HEK293 (cell line): ENCODE measurements around the gene CDK4.
A peak's percentile ranks its signal among the peaks of the same experiment; 100 is the strongest.

Source experiments
- EGR2 ChIP-seq: fragments of 450-650 bp; formaldehyde crosslinking; IDR thresholded peaks from 2 replicates; pipeline ENCODE4 v1.5.1; 2016; ENCODE audit warnings: low read depth, missing biosample characterization, missing genetic modification characterization
- ELK4 ChIP-seq: IDR thresholded peaks from 2 replicates; pipeline ENCODE4 v1.6.1; 2011; ENCODE audit warnings: mild to moderate bottlenecking, low read depth, low read length, borderline replicate concordance
- GFI1B ChIP-seq: fragments of 450-650 bp; formaldehyde crosslinking; IDR thresholded peaks from 2 replicates; pipeline ENCODE4 v1.5.1; 2016; ENCODE audit warnings: missing biosample characterization, missing genetic modification characterization
- GLI4 ChIP-seq: fragments of 450-650 bp; formaldehyde crosslinking; IDR thresholded peaks from 2 replicates; pipeline ENCODE4 v1.5.1; 2016; ENCODE audit warnings: missing biosample characterization, missing genetic modification characterization
- IKZF3 ChIP-seq: fragments of 450-650 bp; IDR thresholded peaks from 2 replicates; pipeline ENCODE4 v1.5.0; 2018; ENCODE audit warnings: missing biosample characterization, mild to moderate bottlenecking, missing genetic modification characterization, moderate library complexity
- PATZ1 ChIP-seq: fragments of 450-650 bp; formaldehyde crosslinking; IDR thresholded peaks from 2 replicates; pipeline ENCODE4 v1.5.1; 2016; ENCODE audit warnings: missing biosample characterization, missing genetic modification characterization
- PRDM10 ChIP-seq: fragments of 450-650 bp; formaldehyde crosslinking; IDR thresholded peaks from 2 replicates; pipeline ENCODE4 v1.5.1; 2016; ENCODE audit warnings: missing biosample characterization, missing genetic modification characterization
- PRDM4 ChIP-seq: fragments of 450-650 bp; formaldehyde crosslinking; IDR thresholded peaks from 2 replicates; pipeline ENCODE4 v1.5.1; 2017; ENCODE audit warnings: missing biosample characterization, missing genetic modification characterization
- RBAK ChIP-seq: fragments of 450-650 bp; formaldehyde crosslinking; IDR thresholded peaks from 2 replicates; pipeline ENCODE4 v1.5.1; 2016; ENCODE audit warnings: missing biosample characterization, missing genetic modification characterization
- SP2 ChIP-seq: fragments of 450-650 bp; formaldehyde crosslinking; IDR thresholded peaks from 2 replicates; pipeline ENCODE4 v1.5.1; 2016; ENCODE audit warnings: missing biosample characterization, missing genetic modification characterization
- SP3 ChIP-seq: fragments of 450-650 bp; formaldehyde crosslinking; IDR thresholded peaks from 2 replicates; pipeline ENCODE4 v1.5.1; 2016; ENCODE audit warnings: missing biosample characterization, missing genetic modification characterization
- ZBTB20 ChIP-seq: fragments of 450-650 bp; formaldehyde crosslinking; IDR thresholded peaks from 2 replicates; pipeline ENCODE4 v1.5.1; 2016; ENCODE audit warnings: missing biosample characterization, missing genetic modification characterization
- ZIC2 ChIP-seq: fragments of 450-650 bp; formaldehyde crosslinking; IDR thresholded peaks from 2 replicates; pipeline ENCODE4 v1.5.1; 2016; ENCODE audit warnings: missing biosample characterization, missing genetic modification characterization
- ZNF169 ChIP-seq: fragments of 450-650 bp; formaldehyde crosslinking; IDR thresholded peaks from 2 replicates; pipeline ENCODE4 v1.5.1; 2016; ENCODE audit warnings: missing biosample characterization, missing genetic modification characterization
- ZNF184 ChIP-seq: fragments of 450-650 bp; IDR thresholded peaks from 2 replicates; pipeline ENCODE4 v1.5.1; 2018; ENCODE audit warnings: missing biosample characterization, mild to moderate bottlenecking, missing genetic modification characterization
- ZNF341 ChIP-seq: fragments of 450-650 bp; formaldehyde crosslinking; IDR thresholded peaks from 2 replicates; pipeline ENCODE4; 2016; ENCODE audit warnings: low read depth, missing biosample characterization, missing genetic modification characterization
- ZNF366 ChIP-seq: fragments of 450-650 bp; formaldehyde crosslinking; conservative IDR thresholded peaks from 2 replicates; pipeline ENCODE4 v1.5.1; 2016; ENCODE audit warnings: missing biosample characterization, missing genetic modification characterization
- ZNF394 ChIP-seq: fragments of 450-650 bp; formaldehyde crosslinking; IDR thresholded peaks from 2 replicates; pipeline ENCODE4 v1.5.1; 2016; ENCODE audit warnings: missing biosample characterization, missing genetic modification characterization, mild to moderate bottlenecking, moderate library complexity, borderline replicate concordance
- ZNF416 ChIP-seq: fragments of 450-650 bp; formaldehyde crosslinking; IDR thresholded peaks from 2 replicates; pipeline ENCODE4 v1.5.1; 2016; ENCODE audit warnings: missing biosample characterization, missing genetic modification characterization
- ZNF426 ChIP-seq: fragments of 450-650 bp; formaldehyde crosslinking; IDR thresholded peaks from 2 replicates; pipeline ENCODE4 v1.5.1; 2017; ENCODE audit warnings: missing biosample characterization, missing genetic modification characterization, mild to moderate bottlenecking, inconsistent platforms, moderate library complexity
- ZNF501 ChIP-seq: fragments of 450-650 bp; formaldehyde crosslinking; IDR thresholded peaks from 2 replicates; pipeline ENCODE4 v1.5.1; 2016; ENCODE audit warnings: missing biosample characterization, missing genetic modification characterization
- ZNF530 ChIP-seq: fragments of 450-650 bp; formaldehyde crosslinking; IDR thresholded peaks from 2 replicates; pipeline ENCODE4 v1.5.1; 2016; ENCODE audit warnings: low read depth, missing biosample characterization, missing genetic modification characterization
- ZNF549 ChIP-seq: fragments of 450-650 bp; IDR thresholded peaks from 2 replicates; pipeline ENCODE4 v1.5.1; 2018; ENCODE audit warnings: missing biosample characterization, missing genetic modification characterization, mild to moderate bottlenecking, inconsistent platforms, moderate library complexity
- ZNF639 ChIP-seq: fragments of 450-650 bp; formaldehyde crosslinking; IDR thresholded peaks from 2 replicates; pipeline ENCODE4 v1.5.1; 2016; ENCODE audit warnings: missing biosample characterization, missing genetic modification characterization
- ZNF645 ChIP-seq: fragments of 450-650 bp; formaldehyde crosslinking; IDR thresholded peaks from 2 replicates; pipeline ENCODE4; 2016; ENCODE audit warnings: missing biosample characterization, missing genetic modification characterization
- ZNF658 ChIP-seq: fragments of 450-650 bp; formaldehyde crosslinking; IDR thresholded peaks from 2 replicates; pipeline ENCODE4; 2016; ENCODE audit warnings: missing biosample characterization, missing genetic modification characterization
- ZNF768 ChIP-seq: fragments of 450-650 bp; formaldehyde crosslinking; IDR thresholded peaks from 2 replicates; pipeline ENCODE4 v1.5.1; 2018; ENCODE audit warnings: missing biosample characterization, mild to moderate bottlenecking, missing genetic modification characterization
- ZXDB ChIP-seq: fragments of 450-650 bp; formaldehyde crosslinking; IDR thresholded peaks from 2 replicates; pipeline ENCODE4 v1.5.1; 2016; ENCODE audit warnings: missing biosample characterization, missing genetic modification characterization

The CDK4 gene

GRCh38 chr12:57738661-57739237, 13.4 kb downstream of the CDK4 start, which contains the start of gene AGAP2 (continued):
- TF ChIP-seq ZNF639 (tag by site-specific recombination) (0 out of 2 replicates have a peak, but pooled peaks have one; percentile 41), IKZF3 (tag by site-specific recombination) (no peak), SP3 (peak; percentile 62; the same call in 1 of the 2 replicates), ZBTB20 (tag by site-specific recombination) (no peak; the same call in 1 of the 2 replicates), PATZ1 (tag by site-specific recombination) (peak; percentile 91), ZNF366 (tag by site-specific recombination) (peak; percentile 56; the same call in 1 of the 2 replicates), ZNF341 (tag by site-specific recombination) (no peak), ZNF645 (no peak), ZNF394 (tag by site-specific recombination) (peak; percentile 27; the same call in 1 of the 2 replicates), ELK4 (no peak), ZNF768 (tag by site-specific recombination) (no peak), ZNF184 (tag by site-specific recombination) (no peak), ZNF426 (no peak), ZNF530 (no peak), ZNF501 (tag by site-specific recombination) (no peak), ZNF549 (tag by site-specific recombination) (no peak), GFI1B (tag by site-specific recombination) (no peak), ZNF169 (tag by site-specific recombination) (no peak), EGR2 (tag by site-specific recombination) (peak; percentile 95), SP2 (tag by site-specific recombination) (peak; percentile 61), ZIC2 (tag by site-specific recombination) (no peak), PRDM10 (tag by site-specific recombination) (peak; percentile 83), ZNF416 (tag by site-specific recombination) (no peak), ZNF658 (tag by site-specific recombination) (no peak), ZXDB (tag by site-specific recombination) (no peak; the same call in 1 of the 2 replicates), RBAK (tag by site-specific recombination) (no peak), GLI4 (tag by site-specific recombination) (no peak), PRDM4 (tag by site-specific recombination) (no peak)
